ENCODE results near the gene TMIE. TPM values are rescaled to one million over a fixed set of nuclear protein-coding genes. Genes with fewer than 3 reads are reported as not detected.
A peak's percentile ranks its signal among the peaks of the same experiment; 100 is the strongest.

The TMIE gene
- total and polyA plus RNA-seq, 10 of the 15 experiments (the other 5 are each of a cell fraction or from before 2014, with no cell fraction given), result not detected

- Histone ChIP-seq H3K4me2 (ENCODE audit: control insufficient read depth, insufficient read depth) (no peak overlapping the region), H3K27ac (ENCODE audit: control insufficient read depth, insufficient read depth) (no peak overlapping the region), H3K4me1 (ENCODE audit: control insufficient read depth, insufficient read depth, low read length) (peaks cover 13% of the 10 kb centered on the region), H3K9ac (ENCODE audit: control insufficient read depth, insufficient read depth, low read length) (no peak overlapping the region), H3K4me3 (no peak overlapping the region), H4K20me1 (ENCODE audit: control insufficient read depth, insufficient read depth) (no peaks in the 10 kb centered on the region), H3K79me2 (ENCODE audit: control insufficient read depth, insufficient read depth, low read length) (no peaks in the 10 kb centered on the region), H3K27me3 (replicated peaks in 1 of 2; ENCODE audit: control insufficient read depth in 2 of 2, insufficient read depth in 2 of 2, low read length in 1 of 2) (no peaks in the 10 kb centered on the region), H3K9me3 (replicated peaks; ENCODE audit: control insufficient read depth, insufficient read depth, low read length) (no peaks in the 10 kb centered on the region), H3K36me3 (ENCODE audit: control insufficient read depth in 2 of 2, insufficient read depth in 2 of 2, low read length in 1 of 2) (no peaks in the 10 kb centered on the region), H2AFZ (ENCODE audit: control insufficient read depth, low read depth, low read length) (no peak overlapping the region)
- ChIA-PET POLR2A (no interaction called here), RAD21 (ENCODE audit: unreplicated experiment) (no interaction called here), SMC1A (ENCODE audit: uncharacterized antibody, unreplicated experiment) (no interaction called here), CTCF (no interaction called here)
- WGBS (ENCODE audit: insufficient coverage, insufficient replicate concordance, low lambda C conversion rate, missing lambda C conversion rate), result 31% methylated on average over 4 of the region's 4 CpGs
- ATAC-seq, result no peak
- no peak for DNase-seq (ENCODE audit: low read depth, low spot score)
- no TSS peak for BruUV-seq (replicated peaks)
- in situ Hi-C loops (cut with MboI), result no loop called here
- intact Hi-C loops (cut with micrococcal nuclease; ENCODE audit: unreplicated experiment), result no loop called here
- TF ChIP-seq ZNF207 (IDR thresholded peaks at IDR 0.05; ENCODE audit: borderline replicate concordance) (no peak), SPI1 (IDR thresholded peaks at IDR 0.05; ENCODE audit: borderline replicate concordance, insufficient read depth, low read depth, low read length) (peak; percentile 76; the same call in 1 of the 2 replicates)
- no peak for FAIRE-seq
These were observed 47.9 kb downstream of the TMIE start for GRCh38 chr3:46749129-46749528.

- Histone ChIP-seq H3K4me2 (ENCODE audit: control insufficient read depth, insufficient read depth) (no peak overlapping the region), H3K9me3 (replicated peaks; ENCODE audit: control insufficient read depth, insufficient read depth, low read length) (no peaks in the 10 kb centered on the region), H2AFZ (ENCODE audit: control insufficient read depth, low read depth, low read length) (no peak overlapping the region), H3K4me3 (no peak overlapping the region), H3K4me1 (ENCODE audit: control insufficient read depth, insufficient read depth, low read length) (peaks cover 8% of the 10 kb centered on the region), H3K36me3 (ENCODE audit: control insufficient read depth in 2 of 2, insufficient read depth in 2 of 2, low read length in 1 of 2) (no peaks in the 10 kb centered on the region), H4K20me1 (ENCODE audit: control insufficient read depth, insufficient read depth) (no peaks in the 10 kb centered on the region), H3K27me3 (replicated peaks in 1 of 2; ENCODE audit: control insufficient read depth in 2 of 2, insufficient read depth in 2 of 2, low read length in 1 of 2) (no peaks in the 10 kb centered on the region), H3K9ac (ENCODE audit: control insufficient read depth, insufficient read depth, low read length) (no peak overlapping the region), H3K79me2 (ENCODE audit: control insufficient read depth, insufficient read depth, low read length) (no peaks in the 10 kb centered on the region), H3K27ac (ENCODE audit: control insufficient read depth, insufficient read depth) (no peak overlapping the region)
- no peak for FAIRE-seq
- no peak for ATAC-seq
- in situ Hi-C loops (cut with MboI), result no loop called here
- ChIA-PET RAD21 (ENCODE audit: unreplicated experiment) (no interaction called here), CTCF (no interaction called here), POLR2A (interaction anchor here (0.6 kb wide), 1 partner anchor 167 kb away, joined by 4 read pairs; no protein-coding TSS in a partner anchor), SMC1A (ENCODE audit: uncharacterized antibody, unreplicated experiment) (no interaction called here)
- BruUV-seq (replicated peaks), result no TSS peak
- WGBS (ENCODE audit: insufficient coverage, insufficient replicate concordance, low lambda C conversion rate, missing lambda C conversion rate), result 74% methylated on average over 36 of the region's 41 CpGs
- DNase-seq (ENCODE audit: low read depth, low spot score), result no peak
- intact Hi-C loops (cut with micrococcal nuclease; ENCODE audit: unreplicated experiment), result no loop called here
- TF ChIP-seq PAX8 (IDR thresholded peaks at IDR 0.05), result no peak
- no peak for TF ChIP-seq RELA (IDR thresholded peaks at IDR 0.05; ENCODE audit: borderline replicate concordance, partially characterized antibody)
- no peak for TF ChIP-seq ZNF24 (IDR thresholded peaks at IDR 0.05)
- no peak for TF ChIP-seq IKZF1 (conservative IDR thresholded peaks at IDR 0.05)
- TF ChIP-seq RCOR1 (conservative IDR thresholded peaks at IDR 0.05; ENCODE audit: low read depth, low read length), result no peak
- TF ChIP-seq HDAC6 (IDR thresholded peaks at IDR 0.05; ENCODE audit: unreplicated experiment), result no peak
- TF ChIP-seq, protein P1, sequence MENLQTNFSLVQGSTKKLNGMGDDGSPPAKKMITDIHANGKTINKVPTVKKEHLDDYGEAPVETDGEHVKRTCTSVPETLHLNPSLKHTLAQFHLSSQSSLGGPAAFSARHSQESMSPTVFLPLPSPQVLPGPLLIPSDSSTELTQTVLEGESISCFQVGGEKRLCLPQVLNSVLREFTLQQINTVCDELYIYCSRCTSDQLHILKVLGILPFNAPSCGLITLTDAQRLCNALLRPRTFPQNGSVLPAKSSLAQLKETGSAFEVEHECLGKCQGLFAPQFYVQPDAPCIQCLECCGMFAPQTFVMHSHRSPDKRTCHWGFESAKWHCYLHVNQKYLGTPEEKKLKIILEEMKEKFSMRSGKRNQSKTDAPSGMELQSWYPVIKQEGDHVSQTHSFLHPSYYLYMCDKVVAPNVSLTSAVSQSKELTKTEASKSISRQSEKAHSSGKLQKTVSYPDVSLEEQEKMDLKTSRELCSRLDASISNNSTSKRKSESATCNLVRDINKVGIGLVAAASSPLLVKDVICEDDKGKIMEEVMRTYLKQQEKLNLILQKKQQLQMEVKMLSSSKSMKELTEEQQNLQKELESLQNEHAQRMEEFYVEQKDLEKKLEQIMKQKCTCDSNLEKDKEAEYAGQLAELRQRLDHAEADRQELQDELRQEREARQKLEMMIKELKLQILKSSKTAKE (IDR thresholded peaks at IDR 0.05; ENCODE audit: low read depth, poor library complexity, severe bottlenecking), result no peak
- TF ChIP-seq FOXM1 (IDR thresholded peaks at IDR 0.05; ENCODE audit: low read depth, low read length), result no peak
- no peak for TF ChIP-seq CTCF (IDR thresholded peaks at IDR 0.05 in 2 of 3, conservative IDR thresholded peaks at IDR 0.05 in 1 of 3; ENCODE audit: control insufficient read depth in 2 of 3, extremely low read depth in 1 of 3, insufficient read depth in 1 of 3, low read depth in 3 of 3, low read length in 3 of 3)
- TF ChIP-seq MAX (IDR thresholded peaks at IDR 0.05; ENCODE audit: low read depth, low read length), result no peak
- TF ChIP-seq SMC3 (IDR thresholded peaks at IDR 0.05; ENCODE audit: borderline replicate concordance, low read length), result no peak
- no peak for TF ChIP-seq SREBF1 (IDR thresholded peaks at IDR 0.05; ENCODE audit: low read length)
- TF ChIP-seq HCFC1 (IDR thresholded peaks at IDR 0.05; ENCODE audit: low read length), result no peak
These were observed 49.4 kb downstream of the TMIE start for GRCh38 chr3:46750555-46751038.

All from GM12878 (cell line).